SH-SY5Y (cell line): ENCODE measurements around the gene GALT.

Source experiments
- GATA2 ChIP-seq: IDR thresholded peaks from 2 replicates; pipeline ENCODE4 v1.6.1; 2011; ENCODE audit warnings: mild to moderate bottlenecking, low read depth, low read length
- GATA3 ChIP-seq: IDR thresholded peaks from 2 replicates; pipeline ENCODE4 v1.6.1; 2011; ENCODE audit warnings: low read depth, mild to moderate bottlenecking, low read length, moderate library complexity

GRCh38 chr9:34611251-34611810, 35.1 kb upstream of the GALT start:
- TF ChIP-seq GATA2 (no peak), GATA3 (no peak)
